RWPE1 (cell line): ENCODE data around the gene EYA2.
A peak's percentile ranks its signal among the peaks of the same experiment; 100 is the strongest.

Experiments used
- CTCF ChIA-PET: fragments of 350-600 bp; sonication (Branson Sonifier 250); formaldehyde crosslinking; extraction: SDS; loops from one replicate; lab custom pipeline; 2021; lab: Yijun Ruan, JAX
- POLR2A ChIA-PET: fragments of 400-600 bp; formaldehyde crosslinking; extraction: SDS; loops from one replicate; lab custom pipeline; 2020; ENCODE audit warnings: antibody characterized with exemption; ENCODE audit not compliant: low non-redundant PET; lab: Yijun Ruan, JAX
- DNase-seq: peaks from one replicate; pipeline ENCODE4 v3.0.0; 2012; ENCODE audit warnings: low spot score
- H3K27ac ChIP-seq: fragments of 450-650 bp; 2 replicates; pipeline ENCODE4 v1.5.1; 2017
- CTCF ChIP-seq: fragments of 450-650 bp; conservative IDR thresholded peaks from 2 replicates; pipeline ENCODE4 v1.5.1; 2017; ENCODE audit warnings: low read depth, mild to moderate bottlenecking

EYA2 gene

GRCh38 chr20:46946796-46947195 lies 52.2 kb downstream of the EYA2 start:
- H3K27ac ChIP-seq: no peak overlapping the region
- TF ChIP-seq CTCF: no peak
- ChIA-PET CTCF (no interaction called here), POLR2A (interaction anchor here (0.6 kb wide), 1 partner anchor 62 kb away, joined by 5 read pairs; no protein-coding TSS in a partner anchor)
- DNase-seq: no peak

DNA sequence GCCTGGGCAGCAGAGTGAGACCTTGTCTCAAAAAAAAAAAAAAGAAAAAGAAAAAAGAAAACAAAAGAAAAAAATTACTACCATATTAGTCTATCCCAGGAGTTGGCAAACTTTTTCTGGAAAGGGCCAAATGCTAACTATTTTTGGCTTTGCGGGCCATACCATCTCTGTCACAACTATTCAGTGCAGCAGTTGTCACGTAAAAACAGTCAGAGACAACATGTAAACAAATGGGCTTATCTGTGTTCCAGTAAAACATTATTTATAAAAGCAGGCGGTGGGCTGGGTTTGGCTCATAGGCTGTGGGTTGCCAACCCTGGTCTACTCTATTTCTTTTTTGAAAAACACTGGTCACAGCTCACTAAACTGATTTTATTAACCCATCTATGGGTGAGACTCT lies 53.4 kb downstream of the EYA2 start:
- no peak for TF ChIP-seq CTCF

GRCh38 chr20:46951405-46951804 lies 56.8 kb downstream of the EYA2 start:
- TF ChIP-seq CTCF: no peak
- ChIA-PET POLR2A (no interaction called here), CTCF (no interaction called here)
- no peak for DNase-seq
- no peak overlapping the region for H3K27ac ChIP-seq

More for the DNA sequence above, 53.4 kb downstream of the EYA2 start:
- no peak for DNase-seq
- POLR2A ChIA-PET: no interaction called here
- CTCF ChIA-PET: interaction anchor here (1.3 to 1.7 kb wide), 2 partner anchors 10 to 21 kb away, joined by 3 to 5 read pairs; no protein-coding TSS in a partner anchor
- H3K27ac ChIP-seq: no peak overlapping the region

GRCh38 chr20:46951840-46952497 lies 57.3 kb downstream of the EYA2 start:
- DNase-seq: no peak
- ChIA-PET POLR2A (no interaction called here), CTCF (interaction anchor here (0.5 to 0.8 kb wide), 3 partner anchors 22 to 1442 kb away, joined by 3 read pairs; no protein-coding TSS in a partner anchor)
- TF ChIP-seq CTCF: no peak
- no peak overlapping the region for H3K27ac ChIP-seq

DNA sequence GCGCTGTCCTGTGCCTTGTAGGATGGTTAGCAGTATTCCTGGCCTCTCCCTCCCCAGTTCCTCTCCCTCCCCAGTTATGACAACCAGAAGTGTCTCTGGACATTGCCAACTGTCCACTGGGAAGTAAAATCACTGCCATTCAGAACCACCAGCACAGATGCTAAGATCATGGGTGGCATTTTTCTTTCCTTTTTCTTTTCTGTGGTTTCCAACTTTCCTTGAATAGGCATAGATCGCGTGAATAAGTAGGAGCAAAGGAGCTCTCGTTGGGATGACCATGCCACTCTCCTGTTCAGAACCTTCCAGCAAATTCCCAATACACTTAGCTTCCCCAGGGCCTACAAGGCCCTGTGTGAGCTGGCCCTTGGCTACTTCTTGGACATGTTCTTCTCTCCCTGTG lies 59.0 kb downstream of the EYA2 start:
- DNase-seq: no peak
- ChIA-PET POLR2A (no interaction called here), CTCF (interaction anchor here (0.6 kb wide), 1 partner anchor 1704 kb away, joined by 4 read pairs; no protein-coding TSS in a partner anchor)
- no peak overlapping the region for H3K27ac ChIP-seq
- no peak for TF ChIP-seq CTCF

GRCh38 chr20:46954490-46955038 lies 59.9 kb downstream of the EYA2 start:
- no peak overlapping the region for H3K27ac ChIP-seq
- ChIA-PET CTCF (interaction anchor here (0.7 kb wide), 1 partner anchor 151 kb away, joined by 3 read pairs; no protein-coding TSS in a partner anchor), POLR2A (no interaction called here)
- TF ChIP-seq CTCF: no peak
- peak; percentile 77 for DNase-seq
